IMR-90 (cell line): ENCODE data around the gene WNT6. TPM values are rescaled to one million over a fixed set of nuclear protein-coding genes. Genes with fewer than 3 reads are reported as not detected.

Source experiments
- ATAC-seq: fragments of 200-7000 bp; cut with Tn5 transposase; 2 replicates; pipeline ENCODE4 v1.9.1; 2020; ENCODE audit warnings: low read depth, mild to moderate bottlenecking, moderate library complexity
- BruUV-seq: library from RNA; stranded (reverse); fragments of 400-500 nt; replicated peaks from 2 replicates; lab custom pipeline; 2021; lab: Mats Ljungman, UMichigan
- CTCF ChIA-PET: fragments of 300-600 bp; formaldehyde crosslinking; extraction: SDS; loops from one replicate; lab custom pipeline; 2021; ENCODE audit warnings: antibody characterized with exemption; lab: Yijun Ruan, JAX
- POLR2A ChIA-PET: fragments of 300-600 bp; sonication (Branson Sonifier 250); formaldehyde crosslinking; loops from one replicate; lab custom pipeline; 2022; ENCODE audit warnings: antibody characterized with exemption; ENCODE audit not compliant: unreplicated experiment; lab: Charles Lee
- DNase-seq: peaks from one replicate; pipeline ENCODE4 v3.0.0; 2013
- H2AFZ ChIP-seq: replicated peaks from 2 replicates; pipeline ENCODE3; 2013; ENCODE audit warnings: low read length, mild to moderate bottlenecking; ENCODE audit not compliant: poor library complexity
- H2AK5ac ChIP-seq: 2 replicates; pipeline ENCODE4 v1.6.1; 2013; ENCODE audit warnings: low read depth, low read length, inconsistent platforms
- H2AK9ac ChIP-seq: replicated peaks from 2 replicates; pipeline ENCODE3; 2013; ENCODE audit warnings: mild to moderate bottlenecking, low read depth, low read length, moderate library complexity; ENCODE audit not compliant: poor library complexity
- H2BK120ac ChIP-seq: 2 replicates; pipeline ENCODE4 v1.6.1; 2013; ENCODE audit warnings: low read depth, low read length, inconsistent platforms
- H2BK15ac ChIP-seq: 3 replicates; pipeline ENCODE4 v1.6.1; 2013; ENCODE audit warnings: low read depth, low read length, inconsistent platforms
- H2BK20ac ChIP-seq: 2 replicates; pipeline ENCODE4 v1.6.1; 2013; ENCODE audit warnings: low read depth, mild to moderate bottlenecking, inconsistent platforms, low read length, moderate library complexity
- H2BK5ac ChIP-seq: 2 replicates; pipeline ENCODE4 v1.6.1; 2013; ENCODE audit warnings: mild to moderate bottlenecking, low read depth, low read length, inconsistent platforms; ENCODE audit not compliant: poor library complexity, severe bottlenecking
- H3K14ac ChIP-seq: replicated peaks from 2 replicates; pipeline ENCODE4 v1.6.1; 2013; ENCODE audit warnings: low read depth, low read length, inconsistent platforms
- H3K18ac ChIP-seq: 2 replicates; pipeline ENCODE4 v1.6.1; 2013; ENCODE audit warnings: low read depth, low read length, control low read depth
- H3K23ac ChIP-seq: 2 replicates; pipeline ENCODE4 v1.6.1; 2013; ENCODE audit warnings: low read depth, low read length, inconsistent platforms
- H3K27ac ChIP-seq: 2 replicates; pipeline ENCODE4 v1.5.1; 2013; ENCODE audit warnings: mild to moderate bottlenecking, control low read depth, low read length; ENCODE audit not compliant: insufficient read depth
- H3K27me3 ChIP-seq: 2 replicates; pipeline ENCODE4 v1.6.1; 2013; ENCODE audit warnings: low read length; ENCODE audit not compliant: control insufficient read depth, insufficient read depth
- H3K36me3 ChIP-seq: 2 replicates; pipeline ENCODE4 v1.6.1; 2013; ENCODE audit warnings: low read length, mixed read lengths; ENCODE audit not compliant: control insufficient read depth, insufficient read depth
- H3K4ac ChIP-seq: 2 replicates; pipeline ENCODE4 v1.6.1; 2013; ENCODE audit warnings: low read depth, low read length, inconsistent platforms
- H3K4me1 ChIP-seq: 2 replicates; pipeline ENCODE4 v1.6.1; 2013; ENCODE audit warnings: low read length, mixed read lengths; ENCODE audit not compliant: control insufficient read depth, insufficient read depth
- H3K4me2 ChIP-seq: 2 replicates; pipeline ENCODE4 v1.6.1; 2013; ENCODE audit warnings: low read depth, mild to moderate bottlenecking, control low read depth, low read length, moderate library complexity
- H3K4me3 ChIP-seq: 2 replicates; pipeline ENCODE4 v1.5.1; 2013; ENCODE audit warnings: low read depth, mild to moderate bottlenecking, control low read depth, low read length, moderate library complexity; ENCODE audit not compliant: insufficient read depth
- H3K56ac ChIP-seq: 2 replicates; pipeline ENCODE4 v1.6.1; 2013; ENCODE audit warnings: low read length, inconsistent platforms; ENCODE audit not compliant: insufficient read depth; ENCODE audit errors: extremely low read depth
- H3K79me1 ChIP-seq, 2 experiments: 2 replicates each; pipeline ENCODE4 v1.6.1; 2013; ENCODE audit warnings: low read length in 2 of 2, inconsistent platforms in 1 of 2, low read depth in 1 of 2
- H3K9ac ChIP-seq: 2 replicates; pipeline ENCODE4 v1.6.1; 2013; ENCODE audit warnings: low read depth, low read length, control low read depth
- H3K9me1 ChIP-seq: 2 replicates; pipeline ENCODE4 v1.6.1; 2013; ENCODE audit warnings: low read length, inconsistent platforms; ENCODE audit not compliant: insufficient read depth
- H3K9me3 ChIP-seq: 2 replicates; pipeline ENCODE4 v1.6.1; 2013; ENCODE audit warnings: low read length; ENCODE audit not compliant: control insufficient read depth, insufficient read depth
- H4K20me1 ChIP-seq: 2 replicates; pipeline ENCODE4 v1.6.1; 2013; ENCODE audit warnings: low read length, inconsistent platforms; ENCODE audit not compliant: insufficient read depth
- H4K5ac ChIP-seq: 2 replicates; pipeline ENCODE4 v1.6.1; 2013; ENCODE audit warnings: mild to moderate bottlenecking, low read depth, low read length, control low read depth
- H4K8ac ChIP-seq, 2 experiments: 2 replicates each; pipeline ENCODE4 v1.6.1; 2013; ENCODE audit warnings: low read depth in 2 of 2, low read length in 2 of 2, control low read depth in 1 of 2, inconsistent platforms in 1 of 2
- H4K91ac ChIP-seq: 2 replicates; pipeline ENCODE4 v1.6.1; 2013; ENCODE audit warnings: low read depth, low read length, inconsistent platforms; ENCODE audit not compliant: insufficient read depth
- BHLHE40 ChIP-seq: fragments of 150-350 bp; IDR thresholded peaks from 2 replicates; pipeline ENCODE4 v1.6.1; 2016; ENCODE audit warnings: mild to moderate bottlenecking, low read depth, low read length
- CEBPB ChIP-seq: IDR thresholded peaks from 2 replicates; pipeline ENCODE4 v1.6.1; 2012; ENCODE audit warnings: low read depth, low read length, improper control_type of control experiment
- CHD1 ChIP-seq: IDR thresholded peaks from 2 replicates; pipeline ENCODE4 v1.6.1; 2012; ENCODE audit warnings: low read depth, low read length, improper control_type of control experiment
- CTCF ChIP-seq: conservative IDR thresholded peaks from 2 replicates; pipeline ENCODE4 v1.5.1; 2012; ENCODE audit warnings: mild to moderate bottlenecking, low read depth, low read length, improper control_type of control experiment
- ELK1 ChIP-seq: fragments of 150-350 bp; IDR thresholded peaks from 2 replicates; pipeline ENCODE4 v1.6.1; 2016; ENCODE audit warnings: low read depth, mild to moderate bottlenecking, low read length, moderate library complexity, borderline replicate concordance
- FOS ChIP-seq: fragments of 150-350 bp; IDR thresholded peaks from 2 replicates; pipeline ENCODE4 v1.6.1; 2016; ENCODE audit warnings: low read depth, low read length
- MAFK ChIP-seq: IDR thresholded peaks from 2 replicates; pipeline ENCODE4 v1.6.1; 2012; ENCODE audit warnings: low read depth, low read length, improper control_type of control experiment
- MAZ ChIP-seq: IDR thresholded peaks from 2 replicates; pipeline ENCODE4 v1.6.1; 2012; ENCODE audit warnings: low read depth, mild to moderate bottlenecking, low read length, improper control_type of control experiment, moderate library complexity, borderline replicate concordance
- MXI1 ChIP-seq: IDR thresholded peaks from 2 replicates; pipeline ENCODE4 v1.6.1; 2012; ENCODE audit warnings: low read depth, mild to moderate bottlenecking, low read length, moderate library complexity, borderline replicate concordance
- NFE2L2 ChIP-seq: fragments of 150-350 bp; IDR thresholded peaks from 2 replicates; pipeline ENCODE4 v1.6.1; 2016; ENCODE audit warnings: low read depth, mild to moderate bottlenecking, low read length
- POLR2A ChIP-seq: IDR thresholded peaks from 2 replicates; pipeline ENCODE4 v1.6.1; 2012; ENCODE audit warnings: mild to moderate bottlenecking, low read depth, low read length
- RAD21 ChIP-seq: IDR thresholded peaks from 2 replicates; pipeline ENCODE4 v1.6.1; 2012; ENCODE audit warnings: low read length, improper control_type of control experiment
- RCOR1 ChIP-seq: IDR thresholded peaks from 2 replicates; pipeline ENCODE4 v1.6.1; 2012; ENCODE audit warnings: mild to moderate bottlenecking, low read length, improper control_type of control experiment; ENCODE audit not compliant: insufficient replicate concordance
- RFX5 ChIP-seq: IDR thresholded peaks from 2 replicates; pipeline ENCODE4 v1.8.0; 2012; ENCODE audit warnings: low read depth, mild to moderate bottlenecking, low read length, moderate library complexity
- SMC3 ChIP-seq: fragments of 150-350 bp; IDR thresholded peaks from 2 replicates; pipeline ENCODE4 v1.6.1; 2016; ENCODE audit warnings: low read depth, mild to moderate bottlenecking, antibody characterized with exemption, low read length, moderate library complexity
- WGBS, 2 experiments: methylation state at CpG; one replicate each; pipeline versions ENCODE4 v1.1.5 to v1.1.7; 2013; ENCODE audit warnings: missing lambda C conversion rate in 2 of 2; ENCODE audit not compliant: insufficient read length in 1 of 2; ENCODE audit errors: extremely low coverage in 2 of 2; 5-methylcytosine and 5-hydroxymethylcytosine counted together
- dilution Hi-C: fragments of 300-500 bp; cut with HindIII; formaldehyde crosslinking; loops from one replicate; pipeline ENCODE4 v1.14.3; 2018; ENCODE audit warnings: low sequenced_read_pairs; ENCODE audit not compliant: unreplicated experiment
- in situ Hi-C: fragments of 300-500 bp; cut with MboI; formaldehyde crosslinking; loops from 3 replicates; pipeline ENCODE4 v1.14.3; 2019; ENCODE audit warnings: low sequenced_read_pairs, inconsistent platforms, mixed read lengths
- intact Hi-C: fragments of 100-400 bp; cut with micrococcal nuclease; formaldehyde crosslinking; loops from 2 replicates; pipeline ENCODE4 v1.10.0; 2022
- polyA plus RNA-seq, 3 experiments: library from polyadenylated mRNA; depleted of rRNA; stranded (reverse); fragments of >200 nt; gene quantifications; 2 replicates each; pipeline ENCODE4 v1.2.3, GENCODE V29; 2012; ENCODE audit warnings: low replicate concordance in 1 of 3
- total RNA-seq: library from RNA; depleted of rRNA; stranded (reverse); fragments of >200 nt; gene quantifications from 2 replicates; pipeline ENCODE4 v1.2.3, GENCODE V29; 2012
- TF ChIP-seq, protein P1 (sequence below): fragments of 150-350 bp; IDR thresholded peaks from 2 replicates; pipeline ENCODE4 v1.6.1; 2017; ENCODE audit warnings: mild to moderate bottlenecking, antibody characterized with exemption, low read length, low read depth

WNT6 gene
- total and polyA plus RNA-seq, 2 of the 4 experiments (the other 2 are of a cell fraction), result not detected

- no peak overlapping the region for H3K4ac ChIP-seq
- dilution Hi-C loops, result no loop called here
- H3K14ac ChIP-seq, result no peak overlapping the region
- no peaks in the 10 kb centered on the region for H3K36me3 ChIP-seq
- H2BK15ac ChIP-seq, result no peak overlapping the region
- H2BK120ac ChIP-seq, result no peak overlapping the region
- intact Hi-C loops, result no loop called here
- ChIA-PET CTCF (no interaction called here), POLR2A (no interaction called here)
- no peak overlapping the region for H3K9ac ChIP-seq
- no peaks in the 10 kb centered on the region for H3K79me1 ChIP-seq
- 72% methylated on average over 12 of the region's 17 CpGs; no CpG with 5 or more reads in 1 of the 2 experiments for WGBS, 2 experiments
- DNase-seq, result no peak
- no peaks in the 10 kb centered on the region for H3K9me3 ChIP-seq
- H4K20me1 ChIP-seq, result no peaks in the 10 kb centered on the region
- ATAC-seq, result no peak
- no peak overlapping the region for H4K8ac ChIP-seq
- H4K91ac ChIP-seq, result no peak overlapping the region
- in situ Hi-C loops, result no loop called here
- no peak overlapping the region for H2AK5ac ChIP-seq
- H3K9me1 ChIP-seq, result no peaks in the 10 kb centered on the region; the same call in 1 of the 2 replicates
- H3K56ac ChIP-seq, result no peak overlapping the region
- H3K4me3 ChIP-seq, result no peak overlapping the region
- BruUV-seq, result no TSS peak
- H3K18ac ChIP-seq, result no peak overlapping the region
- H4K5ac ChIP-seq, result no peak overlapping the region
- H2BK5ac ChIP-seq, result no peak overlapping the region
- no peaks in the 10 kb centered on the region for H3K4me1 ChIP-seq
- H2AFZ ChIP-seq, result no peak overlapping the region
- no peak overlapping the region for H3K4me2 ChIP-seq
- TF ChIP-seq RAD21 (no peak), CTCF (no peak), SMC3 (no peak), POLR2A (no peak), MAFK (no peak), ELK1 (no peak), MXI1 (no peak), CEBPB (no peak), RFX5 (no peak), BHLHE40 (no peak), MAZ (no peak), RCOR1 (no peak), NFE2L2 (no peak), CHD1 (no peak), FOS (no peak)
- TF ChIP-seq, protein P1, sequence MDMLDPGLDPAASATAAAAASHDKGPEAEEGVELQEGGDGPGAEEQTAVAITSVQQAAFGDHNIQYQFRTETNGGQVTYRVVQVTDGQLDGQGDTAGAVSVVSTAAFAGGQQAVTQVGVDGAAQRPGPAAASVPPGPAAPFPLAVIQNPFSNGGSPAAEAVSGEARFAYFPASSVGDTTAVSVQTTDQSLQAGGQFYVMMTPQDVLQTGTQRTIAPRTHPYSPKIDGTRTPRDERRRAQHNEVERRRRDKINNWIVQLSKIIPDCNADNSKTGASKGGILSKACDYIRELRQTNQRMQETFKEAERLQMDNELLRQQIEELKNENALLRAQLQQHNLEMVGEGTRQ, result no peak
- H3K27me3 ChIP-seq, result peaks cover 63% of the 10 kb centered on the region
- H2BK20ac ChIP-seq, result no peak overlapping the region
- H3K23ac ChIP-seq, result no peak overlapping the region
- H3K27ac ChIP-seq, result no peak overlapping the region
- H2AK9ac ChIP-seq, result no peak overlapping the region
Measured at GRCh38 chr2:218829868-218830451, 29.6 kb upstream of the WNT6 start.
